DMS153 treated with DMSO at 0.1 percent for 48 hours (cell line): ENCODE measurements around the gene COL20A1.

Source experiments
- DNase-seq: peaks from one replicate; lab custom pipeline; 2025; ENCODE audit not compliant: unreplicated experiment; lab: John Stamatoyannopoulos, UW

COL20A1 gene

GRCh38 chr20:63319164-63320040, 26.4 kb downstream of the COL20A1 start:
- DNase-seq: no peak

GRCh38 chr20:63320041-63320511, 27.1 kb downstream of the COL20A1 start:
- DNase-seq: no peak

- no peak for DNase-seq
These were observed 27.7 kb downstream of the COL20A1 start for GRCh38 chr20:63320616-63321147.

- DNase-seq: no peak
These were observed 28.3 kb downstream of the COL20A1 start for GRCh38 chr20:63321148-63321831.

GRCh38 chr20:63322146-63322932, 29.4 kb downstream of the COL20A1 start:
- no peak for DNase-seq

GRCh38 chr20:63322933-63323273, 29.9 kb downstream of the COL20A1 start:
- DNase-seq: no peak

GRCh38 chr20:63323357-63323981, 30.5 kb downstream of the COL20A1 start:
- DNase-seq: no peak

GRCh38 chr20:63325021-63325471, 32.1 kb downstream of the COL20A1 start:
- no peak for DNase-seq

GRCh38 chr20:63325554-63326313, 32.7 kb downstream of the COL20A1 start:
- DNase-seq: no peak

- DNase-seq: no peak
These were observed 33.6 kb downstream of the COL20A1 start for GRCh38 chr20:63326314-63327230.

- no peak for DNase-seq
These were observed 34.3 kb downstream of the COL20A1 start for GRCh38 chr20:63327231-63327745.

- DNase-seq: no peak
These were observed 35.2 kb downstream of the COL20A1 start for GRCh38 chr20:63328026-63328700.

- no peak for DNase-seq
These were observed 35.8 kb downstream of the COL20A1 start for GRCh38 chr20:63328718-63329275.

- no peak for DNase-seq
These were observed 36.5 kb downstream of the COL20A1 start for GRCh38 chr20:63329331-63330083.

GRCh38 chr20:63330084-63330760, 37.2 kb downstream of the COL20A1 start:
- DNase-seq: no peak

GRCh38 chr20:63330940-63331339, 38.0 kb downstream of the COL20A1 start:
- DNase-seq: no peak
